H1 (cell line): ENCODE measurements around the gene KRT75. TPM values are rescaled to one million over a fixed set of nuclear protein-coding genes. Genes with fewer than 3 reads are reported as not detected.

Experiments used
- CTCF ChIA-PET: fragments of 300-600 bp; sonication (Branson Sonifier 250); formaldehyde crosslinking; loops from one replicate; lab custom pipeline; 2021; ENCODE audit not compliant: partially characterized antibody; lab: Charles Lee
- POLR2A ChIA-PET: fragments of 300-600 bp; sonication (Branson Sonifier 250); formaldehyde crosslinking; loops from one replicate; lab custom pipeline; 2021; ENCODE audit warnings: inconsistent platforms; ENCODE audit not compliant: partially characterized antibody; lab: Charles Lee
- DNase-seq, 2 experiments: peaks; one replicate each; pipeline versions ENCODE4 v3.0.0 to v3.0.0-alpha.2; 2010 to 2022; ENCODE audit warnings: low spot score in 2 of 2, low read depth in 1 of 2, mixed read lengths in 1 of 2
- FAIRE-seq: peaks from 2 replicates; lab custom pipeline; 2011; peaks lifted over from hg19 to GRCh38; lab: Jason Lieb, UNC
- H2AFZ ChIP-seq: 2 replicates; pipeline ENCODE4 v1.8.1; 2012; ENCODE audit warnings: low read length, inconsistent platforms
- H2AK5ac ChIP-seq: 2 replicates; pipeline ENCODE4 v1.6.1; 2013; ENCODE audit warnings: low read depth, low read length
- H2BK120ac ChIP-seq: replicated peaks from 2 replicates; pipeline ENCODE3; 2013; ENCODE audit warnings: low read depth, low read length, inconsistent platforms
- H2BK12ac ChIP-seq: 2 replicates; pipeline ENCODE4 v1.6.1; 2013; ENCODE audit warnings: low read depth, low read length
- H2BK15ac ChIP-seq: 2 replicates; pipeline ENCODE4 v1.6.1; 2013; ENCODE audit warnings: low read length
- H2BK20ac ChIP-seq: 2 replicates; pipeline ENCODE4 v1.6.1; 2013; ENCODE audit warnings: low read length
- H2BK5ac ChIP-seq: 2 replicates; pipeline ENCODE4 v1.6.1; 2013; ENCODE audit warnings: low read depth, low read length
- H3K14ac ChIP-seq: 2 replicates; pipeline ENCODE4 v1.6.1; 2013; ENCODE audit warnings: inconsistent platforms; ENCODE audit not compliant: insufficient read length
- H3K18ac ChIP-seq: 2 replicates; pipeline ENCODE4 v1.6.1; 2013; ENCODE audit warnings: low read length; ENCODE audit errors: extremely low read depth
- H3K23ac ChIP-seq: 2 replicates; pipeline ENCODE4 v1.6.1; 2013; ENCODE audit warnings: inconsistent platforms; ENCODE audit not compliant: insufficient read length
- H3K23me2 ChIP-seq: 2 replicates; pipeline ENCODE4 v1.6.1; 2013; ENCODE audit warnings: low read depth, low read length
- H3K27ac ChIP-seq: 2 replicates; pipeline ENCODE4 v1.6.1; 2011; ENCODE audit warnings: low read depth, low read length, inconsistent platforms
- H3K27me3 ChIP-seq, 4 experiments: replicated peaks in 1 of 4; 1 replicate in 1 of 4; 2 replicates in 3 of 4; pipeline versions ENCODE4 v1.6.1 to v1.8.1; 2011 to 2013; ENCODE audit warnings: low read length in 3 of 4, mild to moderate bottlenecking in 3 of 4, inconsistent platforms in 2 of 4, mixed read lengths in 2 of 4, moderate library complexity in 1 of 4; ENCODE audit not compliant: control insufficient read depth in 3 of 4, insufficient read depth in 3 of 4; ENCODE audit errors: extremely low read depth in 1 of 4
- H3K36me3 ChIP-seq, 4 experiments: 2 replicates each; pipeline versions ENCODE4 v1.6.1 to v1.8.1; 2011 to 2013; ENCODE audit warnings: mild to moderate bottlenecking in 4 of 4, low read length in 3 of 4, moderate library complexity in 2 of 4, control low read depth in 1 of 4, inconsistent platforms in 1 of 4; ENCODE audit not compliant: insufficient read depth in 4 of 4, control insufficient read depth in 2 of 4
- H3K4ac ChIP-seq: replicated peaks from 2 replicates; pipeline ENCODE3; 2013; ENCODE audit warnings: low read length, low read depth, mixed read lengths, inconsistent platforms; ENCODE audit not compliant: insufficient read length
- H3K4me1 ChIP-seq, 4 experiments: replicated peaks in 1 of 4; 1 replicate in 1 of 4; 2 replicates in 3 of 4; pipeline versions ENCODE4 v1.6.1 to v1.8.1; 2011 to 2013; ENCODE audit warnings: low read length in 3 of 4, inconsistent platforms in 2 of 4, mixed read lengths in 1 of 4; ENCODE audit not compliant: insufficient read depth in 4 of 4, control insufficient read depth in 3 of 4
- H3K4me2 ChIP-seq, 2 experiments: 2 replicates each; pipeline versions ENCODE4 v1.6.1 to v1.8.1; 2011 to 2013; ENCODE audit warnings: low read depth in 2 of 2, low read length in 2 of 2, control low read depth in 1 of 2, inconsistent platforms in 1 of 2, mild to moderate bottlenecking in 1 of 2; ENCODE audit not compliant: insufficient read depth in 1 of 2
- H3K4me3 ChIP-seq, 4 experiments: fragments of 200-600, 300-600 bp in 1 of 4; sonication (generic), shearing (Covaris generic), sonication (Bioruptor Twin) in 1 of 4; 2 replicates each; pipeline versions ENCODE4 v1.5.1 to v1.8.1; 2011 to 2016; ENCODE audit warnings: low read length in 4 of 4, low read depth in 3 of 4, control low read depth in 2 of 4, inconsistent platforms in 2 of 4, mild to moderate bottlenecking in 2 of 4, mixed read lengths in 1 of 4, moderate library complexity in 1 of 4; ENCODE audit not compliant: insufficient read depth in 2 of 4; ENCODE audit errors: extremely low read depth in 1 of 4
- H3K56ac ChIP-seq: replicated peaks from 2 replicates; pipeline ENCODE3; 2013; ENCODE audit warnings: low read depth, mild to moderate bottlenecking, mixed read lengths, low read length, inconsistent platforms; ENCODE audit not compliant: insufficient read length
- H3K79me1 ChIP-seq: 2 replicates; pipeline ENCODE4 v1.6.1; 2013; ENCODE audit warnings: low read depth, low read length, control low read depth
- H3K79me2 ChIP-seq, 2 experiments: 2 replicates each; pipeline versions ENCODE4 v1.6.1 to v1.8.1; 2012 to 2013; ENCODE audit warnings: low read length in 2 of 2, mild to moderate bottlenecking in 2 of 2, inconsistent platforms in 1 of 2; ENCODE audit not compliant: insufficient read depth in 2 of 2, control insufficient read depth in 1 of 2
- H3K9ac ChIP-seq, 4 experiments: replicated peaks in 1 of 4; 1 replicate in 1 of 4; 2 replicates in 3 of 4; pipeline versions ENCODE4 v1.6.1 to v1.8.1; 2011 to 2013; ENCODE audit warnings: low read depth in 3 of 4, low read length in 3 of 4, control low read depth in 2 of 4, mild to moderate bottlenecking in 2 of 4, moderate library complexity in 2 of 4, inconsistent platforms in 1 of 4; ENCODE audit errors: extremely low read depth in 1 of 4
- H3K9me3 ChIP-seq, 2 experiments: 2 replicates each; pipeline versions ENCODE4 v1.6.1 to v1.8.1; 2012 to 2013; ENCODE audit warnings: mild to moderate bottlenecking in 2 of 2, moderate library complexity in 2 of 2, control low read depth in 1 of 2, inconsistent platforms in 1 of 2, low read depth in 1 of 2, low read length in 1 of 2, mixed read lengths in 1 of 2; ENCODE audit not compliant: insufficient read depth in 2 of 2
- H4K20me1 ChIP-seq, 2 experiments: replicated peaks in 1 of 2; 2 replicates each; pipeline versions ENCODE3 to v1.8.1; 2011 to 2013; ENCODE audit warnings: inconsistent platforms in 2 of 2, low read length in 2 of 2, mild to moderate bottlenecking in 1 of 2; ENCODE audit not compliant: insufficient read depth in 2 of 2, control insufficient read depth in 1 of 2
- H4K5ac ChIP-seq: 2 replicates; pipeline ENCODE4 v1.6.1; 2013; ENCODE audit warnings: low read length, low read depth, mixed read lengths, inconsistent platforms; ENCODE audit not compliant: insufficient read length
- H4K8ac ChIP-seq: 2 replicates; pipeline ENCODE4 v1.8.0; 2013; ENCODE audit warnings: mild to moderate bottlenecking, moderate library complexity, low read length, inconsistent platforms; ENCODE audit not compliant: insufficient read depth; ENCODE audit errors: extremely low read depth
- H4K91ac ChIP-seq: replicated peaks from 2 replicates; pipeline ENCODE3; 2013; ENCODE audit warnings: low read length, mixed read lengths, inconsistent platforms; ENCODE audit not compliant: insufficient read length
- CHD2 ChIP-seq: IDR thresholded peaks from 2 replicates; pipeline ENCODE4 v1.6.1; 2012; ENCODE audit warnings: low read length, improper control_type of control experiment
- E2F6 ChIP-seq: IDR thresholded peaks from 2 replicates; pipeline ENCODE4 v1.6.1; 2012; ENCODE audit warnings: inconsistent platforms
- EZH2 ChIP-seq: fragments of 200-600 bp; sonication (generic); IDR thresholded peaks from 2 replicates; pipeline ENCODE4 v1.7.1; 2012; ENCODE audit warnings: low read depth, mild to moderate bottlenecking, moderate library complexity, low read length, inconsistent platforms; ENCODE audit not compliant: severe bottlenecking
- HDAC6 ChIP-seq: IDR thresholded peaks from one replicate; pipeline ENCODE4 v1.7.1; 2012; ENCODE audit warnings: low read depth, mild to moderate bottlenecking, inconsistent platforms, low read length, moderate library complexity
- JUND ChIP-seq: IDR thresholded peaks from 2 replicates; pipeline ENCODE4 v1.6.1; 2011; ENCODE audit warnings: mild to moderate bottlenecking, improper control_type of control experiment, low read length
- NANOG ChIP-seq: IDR thresholded peaks from 2 replicates; pipeline ENCODE4 v1.6.1; 2011; ENCODE audit warnings: low read length, low read depth, mild to moderate bottlenecking, inconsistent platforms; ENCODE audit not compliant: insufficient read depth, poor library complexity, severe bottlenecking
- SP2 ChIP-seq: IDR thresholded peaks from 2 replicates; pipeline ENCODE4 v1.6.1; 2012; ENCODE audit warnings: mild to moderate bottlenecking, low read length, inconsistent platforms
- SP4 ChIP-seq: IDR thresholded peaks from 2 replicates; pipeline ENCODE4 v1.6.1; 2012; ENCODE audit warnings: low read length, inconsistent platforms
- TAF7 ChIP-seq: optimal IDR thresholded peaks from 2 replicates; pipeline ENCODE3; 2011; ENCODE audit warnings: low read depth, mild to moderate bottlenecking, inconsistent platforms, low read length, moderate library complexity, borderline replicate concordance
- TBP ChIP-seq: IDR thresholded peaks from 2 replicates; pipeline ENCODE4 v1.6.1; 2011; ENCODE audit warnings: low read depth, low read length, improper control_type of control experiment
- ZNF274 ChIP-seq: IDR thresholded peaks from 2 replicates; pipeline ENCODE4 v1.7.0; 2012; ENCODE audit warnings: low read length, borderline replicate concordance; ENCODE audit errors: extremely low read depth
- WGBS, 2 experiments: shearing (Covaris generic) in 1 of 2; methylation state at CpG; one replicate each; pipeline versions ENCODE4 v1.1.6 to v1.1.7; 2013 to 2015; ENCODE audit warnings: low lambda C conversion rate in 2 of 2, mixed read lengths in 2 of 2, inconsistent platforms in 1 of 2, low coverage in 1 of 2, missing lambda C conversion rate in 1 of 2; ENCODE audit not compliant: insufficient replicate concordance in 2 of 2, insufficient coverage in 1 of 2, insufficient read length in 1 of 2; ENCODE audit errors: extremely low coverage in 1 of 2, missing lambda C conversion rate in 1 of 2; 5-methylcytosine and 5-hydroxymethylcytosine counted together
- long read RNA-seq, 2 experiments: library from RNA in 1 of 2; library from capped mRNA in 1 of 2; stranded (forward); transcript quantifications; one replicate each; pipeline ENCODE4 v2.0.0, GENCODE V29; 2021; ENCODE audit warnings: inconsistent platforms in 1 of 2
- polyA minus RNA-seq, 3 experiments: library from RNA; depleted of rRNA, polyadenylated mRNA; stranded (reverse); fragments of >200 nt; gene quantifications; 1 replicate in 2 of 3; 2 replicates in 1 of 3; pipeline ENCODE4 v1.2.3, GENCODE V29; 2011
- polyA plus RNA-seq, 7 experiments: library from polyadenylated mRNA; depleted of rRNA in 3 of 7; stranded (reverse) in 5 of 7; unstranded in 2 of 7; fragments of >200 nt in 5 of 7; fragments of 200-250 nt in 2 of 7; gene quantifications; 1 replicate in 5 of 7; 2 replicates in 1 of 7; 4 replicates in 1 of 7; pipeline versions ENCODE4 v1.2.1 to v1.2.3, GENCODE V29; 2011 to 2013; ENCODE audit warnings: missing spikeins in 2 of 7, mixed read lengths in 2 of 7
- total RNA-seq: library from RNA; stranded (reverse); fragmentation: NEBNext Ultra II Directional; extraction: Animal tissue kit (Norgen Biotek cat#: 25700); gene quantifications from 2 replicates; pipeline ENCODE4 v1.2.1, GENCODE V29; 2021

Gene KRT75
- total RNA-seq: not detected in 2 replicates
- not detected in 2 replicates for polyA plus RNA-seq (2011; rRNA removed)
- polyA plus RNA-seq (2011; cell fraction: cytosol; rRNA removed): not detected
- polyA plus RNA-seq (2011; cell fraction: nucleus; rRNA removed): not detected
- polyA plus RNA-seq (2012, experiment 1 of 2): not detected in 4 replicates
- not detected for polyA plus RNA-seq (2012, experiment 2 of 2)
- polyA plus RNA-seq (2013, experiment 1 of 2): not detected
- not detected for polyA plus RNA-seq (2013, experiment 2 of 2)
- polyA minus RNA-seq (2011; rRNA and poly(A)+ RNA removed): not detected in 2 replicates
- not detected for polyA minus RNA-seq (2011; cell fraction: cytosol; rRNA and poly(A)+ RNA removed)
- not detected for polyA minus RNA-seq (2011; cell fraction: nucleus; rRNA and poly(A)+ RNA removed)
- long read RNA-seq, experiment 1: 0 reads
- long read RNA-seq, experiment 2: 0 reads

GRCh38 chr12:52434081-52434733 lies at the start of gene KRT75:
Gene KRT75 (minus strand): TSS chr12:52434371. CDS start chr12:52434304, 67 bp downstream.
- Histone ChIP-seq H3K23me2 (no peaks in the 10 kb centered on the region), H3K4ac (no peak within 1 kb of the TSS), H4K5ac (no peak within 1 kb of the TSS), H3K79me1 (no peaks in the 10 kb centered on the region), H3K56ac (no peak within 1 kb of the TSS), H3K23ac (no peak within 1 kb of the TSS), H2AFZ (no peak within 1 kb of the TSS), H2BK5ac (no peak within 1 kb of the TSS), H3K27me3 (no peaks in the 10 kb centered on the region; a peak in 1 of 7 replicates), H3K18ac (no peak within 1 kb of the TSS), H4K20me1 (no peaks in the 10 kb centered on the region), H3K36me3 (no peaks in the 10 kb centered on the region), H3K4me3 (no peak within 1 kb of the TSS), H4K8ac (peak within 1 kb of the TSS; percentile 28), H3K9ac (no peak within 1 kb of the TSS), H3K14ac (no peak within 1 kb of the TSS), H3K4me2 (no peak within 1 kb of the TSS), H2BK15ac (no peak within 1 kb of the TSS), H2BK20ac (no peak within 1 kb of the TSS), H3K4me1 (no peaks in the 10 kb centered on the region), H2AK5ac (no peak within 1 kb of the TSS), H4K91ac (no peak within 1 kb of the TSS), H3K9me3 (no peaks in the 10 kb centered on the region), H2BK120ac (no peak within 1 kb of the TSS), H3K27ac (no peak within 1 kb of the TSS), H2BK12ac (no peak within 1 kb of the TSS), H3K79me2 (no peaks in the 10 kb centered on the region)
- WGBS, 2 experiments: 85% methylated on average over 17 of the region's 20 CpGs; no CpG with 5 or more reads in 1 of the 2 experiments
- POLR2A ChIA-PET: no interaction called here
- no peak for DNase-seq
- CTCF ChIA-PET: interaction anchor here (0.7 to 5.3 kb wide), 4 partner anchors 11 to 212 kb away, joined by 3 to 23 read pairs (median 8); no protein-coding TSS in a partner anchor
- FAIRE-seq: no peak
- TF ChIP-seq HDAC6 (no peak), TBP (no peak), NANOG (no peak), SP4 (no peak), E2F6 (no peak), SP2 (no peak), ZNF274 (no peak), JUND (no peak), CHD2 (no peak), EZH2 (no peak), TAF7 (no peak)
